GF-D8 (cell line): ENCODE results near the gene MPND.

Experiments
- DNase-seq: peaks from one replicate; lab custom pipeline; 2025; lab: John Stamatoyannopoulos, UW

MPND gene

GRCh38 chr19:4343370-4344307 is at the start of gene MPND:
MPND (plus strand) TSS chr19:4343562; CDS start chr19:4343594, 32 bp downstream.
- DNase-seq: peak; percentile 38

GRCh38 chr19:4294389-4294788 is 49.0 kb upstream of the MPND start:
- no peak for DNase-seq

- no peak for DNase-seq
These were observed 47.2 kb upstream of the MPND start for GRCh38 chr19:4295972-4296771.

GRCh38 chr19:4297901-4298809 is 45.2 kb upstream of the MPND start:
- no peak for DNase-seq

- DNase-seq: no peak
These were observed 44.4 kb upstream of the MPND start for GRCh38 chr19:4298810-4299550.

- DNase-seq: no peak
These were observed 42.8 kb upstream of the MPND start for GRCh38 chr19:4300589-4300988.

GRCh38 chr19:4301590-4302242 is 41.6 kb upstream of the MPND start:
- DNase-seq: no peak

GRCh38 chr19:4302243-4302640 is 41.1 kb upstream of the MPND start, which contains the start of gene TMIGD2:
TMIGD2 (minus strand) TSS chr19:4302389; CDS start chr19:4302385, 4 bp downstream.
- no peak for DNase-seq

GRCh38 chr19:4303819-4304537 is 39.4 kb upstream of the MPND start:
- no peak for DNase-seq

- no peak for DNase-seq
These were observed 38.7 kb upstream of the MPND start, which contains the start of gene FSD1 for GRCh38 chr19:4304538-4305256. FSD1 (plus strand) TSS chr19:4304598; CDS start chr19:4304747, 149 bp downstream.

GRCh38 chr19:4305257-4305612 is 38.1 kb upstream of the MPND start:
- DNase-seq: no peak

GRCh38 chr19:4305659-4306058 is 37.7 kb upstream of the MPND start:
- no peak for DNase-seq

- DNase-seq: no peak
These were observed 32.9 kb upstream of the MPND start for GRCh38 chr19:4310247-4311121.

- no peak for DNase-seq
These were observed 29.4 kb upstream of the MPND start for GRCh38 chr19:4313847-4314490.

GRCh38 chr19:4316956-4317355 is 26.4 kb upstream of the MPND start:
- DNase-seq: no peak

GRCh38 chr19:4318460-4318859 is 24.9 kb upstream of the MPND start:
- no peak for DNase-seq

GRCh38 chr19:4319067-4319718 is 24.2 kb upstream of the MPND start:
- no peak for DNase-seq
